GM19468 (cell line): Measurements from ENCODE around the gene KAT7.
"Not testable (repeated sequence)": the region's sequence is repeated elsewhere in the genome, so short reads cannot be mapped to it uniquely, and the experiment has no call there.

ENCODE experiments used
- ATAC-seq: cut with Tn5 transposase; IDR thresholded peaks from one replicate; pipeline ENCODE4 v1.9.1; 2021; ENCODE audit warnings: mild to moderate bottlenecking, moderate library complexity, moderate number of reproducible peaks; ENCODE audit not compliant: unreplicated experiment; ENCODE audit errors: extremely low read depth

The KAT7 gene

DNA sequence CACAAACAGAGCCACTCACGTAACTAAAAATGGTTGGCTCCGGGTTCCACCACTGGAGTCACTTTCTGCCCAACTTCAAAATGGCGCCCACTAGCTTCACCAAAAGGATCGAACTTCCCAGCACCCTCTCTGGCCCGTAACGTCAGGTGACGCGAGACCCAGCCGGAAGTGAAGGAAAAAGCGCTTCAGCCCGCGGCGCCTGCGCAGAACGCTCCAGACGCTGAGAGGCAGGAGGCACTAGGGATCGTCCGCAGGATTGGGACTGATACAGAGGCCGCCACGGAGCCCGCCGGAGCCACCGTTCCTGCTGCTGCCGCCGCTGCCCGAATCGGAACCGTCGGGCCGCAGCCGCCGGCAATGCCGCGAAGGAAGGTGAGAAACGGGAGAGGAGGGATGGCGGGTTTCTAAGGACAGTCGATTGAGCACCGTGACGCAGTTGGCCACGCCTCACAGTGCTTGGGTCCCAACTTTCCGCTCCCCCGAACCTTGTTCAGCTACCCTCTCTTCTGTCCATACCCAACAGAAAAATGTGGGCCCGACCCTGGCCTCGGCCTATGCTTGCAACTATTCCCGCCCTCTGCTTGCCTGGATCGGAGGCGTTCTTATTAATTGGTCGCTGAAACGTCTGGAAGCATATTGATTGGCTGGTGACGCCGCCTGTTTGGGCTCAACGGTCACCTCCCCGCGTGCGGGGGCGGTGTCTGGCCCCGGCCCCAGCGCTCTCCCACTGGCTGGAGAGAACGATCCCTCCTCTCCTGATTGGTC is at the start of gene KAT7:
Gene KAT7, plus strand, starts transcription at position 204 of the 765 bp plus-strand sequence. Its CDS starts 154 bp downstream, at position 358.
- ATAC-seq: peak; percentile 90

DNA sequence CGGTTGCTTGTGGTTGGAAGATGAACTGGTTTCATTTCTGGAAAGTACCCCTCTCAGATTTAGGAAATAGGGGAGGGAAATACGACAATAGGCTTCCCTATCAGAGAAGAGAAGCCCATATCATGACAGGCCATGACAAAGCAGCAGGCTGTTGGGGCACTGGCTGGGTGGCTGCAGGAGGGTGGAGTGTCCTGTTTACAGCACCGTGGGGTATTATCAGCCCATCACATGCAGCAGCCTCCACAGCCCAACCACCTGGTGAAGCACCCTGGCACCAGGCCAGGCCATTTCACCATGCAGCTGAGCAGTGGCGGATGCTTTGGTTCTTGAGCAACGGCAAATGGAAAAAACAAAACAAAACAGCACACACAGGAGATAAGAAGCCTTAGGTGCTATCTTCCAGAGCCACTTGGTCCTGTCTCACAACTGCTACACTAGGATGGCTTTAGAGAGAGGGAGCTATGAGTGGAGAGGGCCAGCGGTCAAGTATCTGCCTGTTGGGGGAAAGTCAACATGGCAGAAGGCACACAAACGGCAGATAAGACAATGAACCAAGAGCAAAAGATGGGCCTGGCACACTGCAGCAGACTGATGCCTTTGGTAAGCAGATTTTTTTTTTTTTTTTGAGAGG is 48.7 kb upstream of the KAT7 start:
- no peak for ATAC-seq

DNA sequence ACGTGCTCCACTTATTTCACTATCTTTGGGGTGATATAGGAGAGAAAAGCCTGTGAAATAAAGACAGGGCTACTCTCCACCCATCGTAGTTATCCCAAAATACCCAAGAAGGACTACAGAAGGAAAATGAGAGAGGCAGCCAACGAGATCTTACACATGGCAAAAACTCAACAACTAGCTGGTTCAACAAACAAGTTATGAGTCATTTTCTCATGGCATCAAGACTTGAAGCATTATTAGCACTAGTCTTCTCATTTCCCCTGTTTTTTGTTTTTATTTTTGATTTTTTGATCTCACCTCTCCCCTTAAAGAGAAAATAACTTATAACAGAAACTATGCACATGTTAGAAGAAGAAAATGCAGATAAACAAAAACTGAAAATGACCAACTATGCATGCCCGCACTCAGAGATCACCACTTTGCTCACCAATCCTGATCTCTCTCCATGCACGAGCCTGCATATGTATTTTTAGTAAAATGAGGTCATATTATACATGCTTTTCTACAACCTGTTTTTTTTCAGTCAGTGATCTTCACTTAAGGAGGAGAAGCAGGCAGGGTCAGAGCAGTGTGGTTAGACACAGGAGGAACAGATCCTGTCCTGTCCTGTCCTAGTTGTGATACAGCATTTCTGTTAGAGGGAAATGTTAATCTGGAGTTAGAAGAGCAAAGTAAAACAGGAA is 47.3 kb upstream of the KAT7 start:
- peak; percentile 31 for ATAC-seq

DNA sequence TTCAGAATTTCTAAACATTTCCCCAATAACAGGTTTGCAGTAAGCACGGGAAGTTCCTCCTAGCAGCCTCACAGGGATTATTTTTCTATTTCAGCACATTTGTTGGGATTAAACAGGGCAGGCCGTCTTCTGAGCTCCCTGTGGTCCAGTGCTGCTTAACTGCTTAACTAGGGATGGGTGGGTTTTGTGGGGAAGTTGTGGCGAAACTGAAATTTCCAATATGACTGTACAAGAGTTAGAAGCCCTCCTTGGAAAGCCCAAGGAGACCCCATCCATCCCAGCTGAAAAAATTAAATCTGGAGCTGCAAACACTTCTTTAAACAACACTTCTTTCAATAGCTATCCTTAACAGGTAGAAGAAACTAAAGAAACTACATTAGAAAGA is 46.8 kb upstream of the KAT7 start:
- ATAC-seq: no peak

DNA sequence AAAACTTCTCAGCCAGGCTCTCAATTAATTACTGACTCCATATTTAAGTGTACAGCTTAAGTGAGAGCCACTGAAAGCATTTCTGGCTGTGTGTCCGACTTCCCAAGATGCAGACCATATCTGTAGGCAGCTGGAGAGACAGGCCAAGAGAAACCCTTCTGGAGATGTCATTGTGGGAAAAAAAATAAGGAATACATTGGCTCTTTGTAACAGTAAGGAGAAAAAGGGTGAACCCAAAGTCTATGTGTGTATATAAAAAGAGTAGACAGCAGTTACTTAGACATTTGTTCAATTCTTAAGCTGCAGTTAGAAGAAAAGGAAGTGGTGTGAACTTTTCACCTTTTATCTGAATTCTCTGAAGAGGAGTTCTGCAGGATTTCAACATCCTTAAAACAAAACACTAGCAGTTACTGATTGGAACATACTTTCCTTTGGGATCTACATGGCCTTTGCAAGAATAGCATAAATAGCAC is 46.3 kb upstream of the KAT7 start:
- ATAC-seq: no peak

DNA sequence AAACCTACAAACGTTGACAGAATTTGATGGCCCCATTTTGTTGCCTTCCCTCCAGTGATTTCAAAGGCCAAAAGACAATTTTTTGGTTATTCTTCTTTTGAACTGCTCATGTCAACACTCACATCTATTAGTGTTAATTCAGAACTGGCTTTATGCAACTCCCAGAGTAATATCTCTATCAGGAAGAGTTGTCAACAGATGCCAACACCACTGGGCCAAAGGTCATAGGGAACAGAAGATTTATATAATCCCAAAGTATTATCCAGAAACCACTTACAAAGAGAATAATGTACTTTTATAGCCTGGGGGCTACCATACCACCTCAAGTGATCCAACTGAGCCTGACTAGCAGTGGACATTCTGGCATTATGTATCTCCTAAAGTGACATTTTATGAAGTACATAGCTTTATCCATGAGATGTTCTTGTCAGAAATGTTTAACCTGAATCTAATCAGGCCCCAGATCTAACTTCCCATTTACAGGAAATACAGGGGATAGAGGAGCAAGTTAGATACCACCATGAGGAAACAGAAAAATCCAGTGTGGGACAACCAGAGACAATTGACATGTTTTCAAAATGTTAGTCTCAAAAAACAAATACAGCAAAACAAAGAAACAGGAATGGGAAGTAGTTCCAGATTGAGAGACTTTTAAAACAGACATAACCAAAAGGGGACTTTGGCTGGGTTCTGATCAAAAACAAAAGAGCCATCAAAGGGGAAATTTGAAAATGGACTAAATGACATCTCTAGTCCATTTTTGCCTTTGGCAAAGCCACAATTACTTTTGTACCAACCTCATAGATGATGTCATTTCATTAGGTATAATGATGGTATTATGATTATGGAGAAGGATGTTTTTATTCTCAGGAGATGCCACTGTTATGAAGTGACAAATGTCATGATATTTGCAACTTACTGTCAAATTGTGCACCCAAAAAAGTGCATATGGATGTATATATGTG is 43.0 kb upstream of the KAT7 start:
- no peak for ATAC-seq

DNA sequence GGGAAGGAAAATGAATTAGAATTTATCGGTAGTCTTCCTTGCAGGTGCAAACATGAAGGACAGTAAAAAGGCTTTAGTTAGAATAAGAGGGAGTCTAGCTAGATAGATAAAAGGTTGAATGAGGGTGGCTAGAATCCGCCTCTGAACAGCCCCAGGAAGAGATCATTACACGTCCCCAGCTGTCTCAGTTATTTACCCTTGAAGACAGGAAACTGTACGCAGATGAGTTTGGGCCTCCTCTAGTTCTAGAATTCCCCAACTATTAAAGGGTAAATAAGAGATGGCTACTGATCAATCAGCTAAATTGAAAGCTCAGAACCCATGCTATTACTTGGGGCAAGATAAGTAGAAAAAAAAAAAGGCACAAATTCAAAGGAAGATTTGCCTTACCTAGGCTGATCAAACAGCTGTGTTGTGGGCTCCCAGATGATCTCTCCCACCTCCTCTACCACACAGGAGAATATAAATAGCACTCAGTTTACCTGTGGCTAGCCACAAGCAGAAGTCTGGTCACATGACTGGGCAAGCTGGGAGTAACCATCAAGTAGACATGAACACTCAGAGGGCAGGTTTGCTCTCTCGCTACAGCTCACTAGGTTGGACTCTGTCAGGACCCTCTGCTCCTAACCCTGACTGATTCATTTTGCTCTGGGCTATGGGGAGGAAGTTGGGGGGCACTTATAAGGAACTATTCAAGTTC is 41.5 kb upstream of the KAT7 start:
- ATAC-seq: peak; percentile 53

DNA sequence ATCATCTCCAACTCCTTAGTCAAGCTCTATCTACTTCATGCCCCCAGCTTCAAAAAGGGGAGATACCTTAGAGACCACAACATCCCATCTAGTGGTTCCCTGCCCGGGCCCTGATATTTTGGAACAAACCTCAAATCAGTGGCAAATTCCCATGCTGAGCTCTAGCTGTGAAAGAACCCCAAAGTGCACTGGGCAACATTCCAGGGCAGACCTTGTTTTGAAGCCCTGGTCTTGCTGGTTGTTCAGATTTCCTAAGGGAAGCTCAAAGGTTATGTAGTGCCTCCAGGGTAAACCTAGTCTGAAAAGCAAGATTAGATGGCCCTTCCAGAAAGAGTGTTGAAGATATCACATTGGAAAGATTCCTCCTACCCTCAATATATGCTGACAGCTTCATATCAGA is 40.8 kb upstream of the KAT7 start:
- ATAC-seq: no peak

DNA sequence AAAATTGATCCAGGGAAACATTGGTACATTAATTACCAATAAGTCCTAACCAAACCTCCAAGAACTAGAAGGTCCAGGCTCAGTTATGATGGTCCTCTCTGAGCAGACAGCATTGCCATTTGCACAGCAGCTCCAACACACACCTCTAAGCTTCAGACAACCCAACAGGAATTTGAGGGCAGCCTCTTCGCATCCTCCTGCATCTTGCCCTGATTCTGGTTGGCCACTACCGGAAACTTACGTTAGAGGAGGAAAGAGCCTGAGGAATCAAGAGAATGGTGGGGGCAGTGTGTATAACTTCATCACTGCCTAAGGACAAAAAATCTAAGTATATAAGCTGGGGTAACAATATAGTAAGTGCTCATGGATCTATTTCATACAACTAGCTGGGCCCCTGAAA is 40.3 kb upstream of the KAT7 start:
- ATAC-seq: no peak

DNA sequence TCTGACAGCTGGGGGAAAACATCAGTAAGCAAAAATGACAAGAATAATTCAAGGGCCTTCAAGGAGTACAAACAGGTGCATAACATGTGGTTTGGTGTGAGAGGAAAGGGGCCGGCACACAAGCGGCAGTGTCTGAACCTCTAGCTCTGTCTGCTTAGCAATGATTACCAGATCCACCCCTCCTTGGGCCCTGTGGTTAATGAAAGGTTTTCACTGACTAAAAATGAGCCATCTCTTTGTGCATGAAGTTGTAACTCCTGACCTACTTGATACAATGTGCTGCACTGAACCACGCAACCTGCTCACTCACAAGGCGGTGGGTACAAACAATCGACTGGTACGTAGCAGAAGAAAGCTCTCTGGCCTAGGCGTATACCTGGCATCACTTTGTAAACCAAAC is 39.7 kb upstream of the KAT7 start:
- peak; percentile 41 for ATAC-seq

DNA sequence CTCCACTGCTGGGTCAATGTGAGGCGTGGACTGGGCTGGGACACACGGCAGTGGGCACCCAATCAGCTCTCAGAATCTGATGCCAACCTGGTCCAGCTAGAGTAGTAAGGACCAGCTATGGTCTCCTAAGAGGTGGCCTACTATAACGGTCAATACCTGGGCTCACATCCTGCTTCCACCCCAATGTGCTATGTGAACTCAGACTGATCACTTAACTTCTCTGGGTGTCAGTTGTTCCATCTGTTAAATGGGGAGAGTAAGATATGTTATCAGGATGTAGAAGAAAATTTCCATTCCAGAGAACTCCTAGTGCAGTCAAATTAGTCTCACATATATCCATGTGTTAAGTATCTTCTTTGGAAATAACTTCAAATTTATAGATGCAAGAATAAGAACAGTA is 38.8 kb upstream of the KAT7 start:
- no peak for ATAC-seq

DNA sequence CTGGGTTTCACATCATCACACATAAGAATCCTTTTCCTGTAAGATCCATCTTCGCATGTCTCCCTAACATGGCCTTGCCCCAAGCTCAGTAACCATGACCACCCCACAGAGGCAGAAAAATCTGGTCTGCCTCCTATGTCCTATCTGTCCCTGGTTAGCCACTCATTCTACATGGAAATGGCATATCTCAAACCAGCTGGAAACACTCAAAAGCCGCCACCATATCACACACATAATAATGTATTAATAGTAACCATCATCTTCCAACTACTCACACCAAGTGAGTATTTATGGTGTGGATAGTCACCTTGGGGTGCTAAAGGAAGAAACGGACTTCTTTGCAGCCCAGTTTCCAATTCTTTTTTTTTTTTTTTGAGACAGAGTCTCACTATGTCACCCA is 36.0 kb upstream of the KAT7 start:
- ATAC-seq: no peak

DNA sequence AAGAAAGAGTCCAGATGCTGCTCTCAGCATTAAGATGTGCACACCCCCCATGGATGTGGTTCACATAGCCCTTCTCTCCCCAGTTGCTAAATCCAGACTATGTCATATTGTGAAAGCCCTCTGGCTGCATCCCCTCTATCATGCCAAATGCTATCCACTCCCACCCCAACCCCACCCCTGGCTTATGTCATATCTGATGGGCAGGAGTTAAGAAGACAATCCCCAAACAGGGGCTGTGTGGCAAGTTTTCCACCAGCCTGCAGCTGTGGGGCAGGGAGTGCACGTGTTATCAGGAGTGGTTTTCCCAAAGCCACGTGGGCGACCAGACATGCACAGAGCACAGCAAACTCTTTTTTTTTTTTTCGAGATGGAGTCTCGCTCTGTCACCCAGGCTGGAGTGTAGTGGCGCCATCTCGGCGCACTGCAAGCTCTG is 34.5 kb upstream of the KAT7 start:
- no peak for ATAC-seq

DNA sequence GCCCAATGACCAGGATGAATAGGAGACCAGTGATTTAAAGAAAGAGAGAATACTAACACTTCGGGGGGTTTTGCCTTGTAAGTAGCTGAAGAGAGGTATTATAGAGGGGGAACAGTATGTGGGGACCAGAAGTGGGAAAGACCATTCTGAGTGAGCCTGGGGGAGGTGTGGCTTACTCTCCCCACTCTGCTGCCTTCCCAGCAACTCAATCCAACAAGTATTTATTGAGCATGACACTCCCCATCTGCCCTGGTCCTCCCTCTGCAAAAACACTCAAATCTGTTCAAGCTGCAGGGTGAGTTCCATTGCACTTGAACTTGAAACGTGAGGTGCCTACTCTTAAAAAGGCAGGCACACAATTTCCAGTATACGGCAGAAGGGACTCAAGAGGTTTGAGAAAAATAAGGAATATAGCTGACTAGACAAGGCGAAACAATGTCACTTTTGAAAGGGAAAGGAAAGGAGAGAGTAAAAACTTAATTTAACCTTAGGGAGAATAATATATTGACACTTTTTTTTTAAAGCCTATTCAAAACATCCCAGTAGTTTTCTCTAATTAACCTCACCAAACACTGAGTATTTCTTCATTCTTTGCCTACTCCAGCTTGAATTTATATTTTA is 32.7 kb upstream of the KAT7 start:
- ATAC-seq: no peak

DNA sequence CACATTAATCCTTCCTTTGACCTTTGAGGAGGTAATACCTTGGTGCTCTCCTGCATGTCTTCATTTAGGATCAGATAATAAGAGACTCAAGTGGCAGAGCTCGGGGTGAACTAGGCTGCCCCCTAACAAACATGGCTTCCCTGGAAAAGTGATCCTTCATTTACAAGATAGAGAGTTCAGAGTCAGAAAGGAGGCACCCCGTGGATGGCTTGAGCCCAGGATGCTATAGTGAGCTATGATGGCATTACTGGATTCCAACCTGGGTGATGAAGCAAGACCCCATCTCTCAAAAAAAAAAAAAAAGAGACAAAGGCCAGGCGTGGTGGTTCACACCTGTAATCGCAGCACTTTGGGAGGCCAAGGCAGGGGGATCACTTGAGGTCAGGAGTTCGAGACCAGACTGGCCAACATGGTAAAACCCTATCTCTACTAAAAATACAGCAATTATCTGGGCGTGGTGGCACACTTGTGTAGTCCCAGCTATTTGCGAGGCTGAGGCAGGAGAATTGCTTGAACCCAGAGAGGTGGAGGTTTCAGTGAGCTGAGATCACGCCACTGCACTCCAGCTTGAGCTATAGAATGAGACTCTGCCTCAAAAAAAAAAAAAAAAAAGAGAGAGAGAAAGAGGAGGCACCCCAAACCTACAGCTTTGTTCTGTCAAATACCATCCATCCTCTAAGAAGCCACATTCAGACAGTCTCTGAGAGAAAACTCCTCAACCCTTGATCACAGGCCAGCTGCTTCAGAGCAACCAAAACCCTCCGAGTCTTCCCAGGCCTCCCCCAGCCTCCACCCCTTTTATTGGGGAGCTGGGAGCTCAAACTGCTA is 31.9 kb upstream of the KAT7 start:
- ATAC-seq: no peak

DNA sequence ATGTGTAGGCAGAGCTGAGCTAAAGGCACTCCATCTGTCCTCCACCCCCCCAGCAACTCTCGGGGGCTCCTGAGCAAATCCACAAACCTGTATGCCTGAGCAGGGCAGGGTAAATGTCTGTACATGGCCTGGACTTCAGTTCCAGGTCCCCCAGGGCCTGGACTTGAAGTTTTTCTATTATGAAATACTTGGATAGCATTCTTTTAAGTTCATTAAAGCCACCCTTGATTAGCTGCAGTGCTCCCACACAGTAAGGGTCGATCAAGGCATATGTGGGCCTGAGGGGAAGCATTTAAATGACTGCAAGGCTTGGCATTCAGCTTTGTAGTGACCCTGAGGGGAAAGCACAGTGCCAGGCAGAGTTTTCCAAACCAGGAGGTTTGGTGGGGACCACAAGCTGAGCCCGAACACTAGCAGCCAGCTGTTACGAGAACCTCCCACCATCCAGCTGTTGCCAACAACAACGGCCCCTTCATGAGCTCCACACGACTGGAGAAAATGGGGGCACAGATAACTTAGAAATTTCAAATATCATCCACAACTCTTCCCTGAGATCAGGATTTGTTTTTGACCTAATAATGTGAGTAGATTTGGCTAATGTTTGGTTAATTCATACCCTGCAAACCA is 31.2 kb upstream of the KAT7 start:
- ATAC-seq: no peak

DNA sequence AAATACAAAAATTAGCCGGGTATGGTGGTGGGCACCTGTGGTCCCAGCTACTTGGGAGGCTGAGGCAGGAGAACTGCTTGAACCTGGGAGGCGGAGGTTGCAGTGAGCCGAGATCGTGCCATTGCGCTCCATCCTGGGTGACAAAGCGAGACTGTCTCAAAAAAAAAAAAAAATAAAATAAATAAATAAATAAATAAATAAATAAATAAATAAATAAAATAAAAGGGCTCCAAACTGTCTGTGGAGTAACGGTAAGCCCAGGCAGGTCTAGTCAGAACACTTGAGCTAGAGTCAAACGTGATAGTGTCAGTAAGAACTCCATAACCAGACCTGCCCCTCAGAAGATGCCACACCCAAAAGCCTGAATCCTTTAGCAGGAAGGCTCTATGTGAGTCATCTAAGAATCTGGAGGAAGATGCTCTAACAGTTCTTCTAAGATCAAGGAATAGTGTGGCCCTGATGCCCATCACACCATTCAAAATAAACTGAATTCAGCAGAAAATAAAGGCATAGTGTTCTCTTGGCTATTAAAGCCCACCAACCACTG is 29.9 kb upstream of the KAT7 start:
- ATAC-seq: not testable (repeated sequence)

DNA sequence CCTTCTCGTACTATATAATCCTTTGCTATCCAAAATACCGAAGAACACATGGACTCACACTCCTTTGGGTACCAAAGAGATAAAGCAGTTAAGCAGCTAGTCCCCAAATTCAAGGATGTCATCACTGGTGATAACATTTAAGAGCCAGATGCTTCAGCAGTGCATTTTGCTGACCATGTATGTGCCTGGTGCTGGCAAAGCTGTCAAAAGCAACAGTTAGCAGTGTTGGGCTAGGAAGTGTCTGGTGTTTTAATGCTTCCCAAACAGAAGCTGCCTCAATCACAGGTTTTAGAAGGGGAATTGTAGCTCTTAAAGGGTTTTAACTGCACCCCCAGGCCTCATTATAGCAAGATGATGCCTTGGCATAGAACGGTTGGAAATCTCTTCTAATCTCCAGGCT is 29.3 kb upstream of the KAT7 start:
- no peak for ATAC-seq
